GM23248 (cell line): ENCODE results near the gene PAK1.

Experiments used
- EZH2 ChIP-seq: fragments of 200-600 bp; sonication (generic); IDR thresholded peaks from 2 replicates; pipeline ENCODE4 v1.6.1; 2018; ENCODE audit warnings: antibody characterized with exemption, mild to moderate bottlenecking; ENCODE audit not compliant: insufficient read depth, poor library complexity, severe bottlenecking
- EZH2phosphoT487 ChIP-seq: fragments of 200-600 bp; sonication (generic); IDR thresholded peaks from 2 replicates; pipeline ENCODE4 v1.6.1; 2018; ENCODE audit warnings: antibody characterized with exemption, moderate library complexity, mild to moderate bottlenecking, low read depth; ENCODE audit not compliant: insufficient read depth

GRCh38 chr11:77294040-77294439, 179.9 kb downstream of the PAK1 start:
- no peak for TF ChIP-seq EZH2
- no peak for TF ChIP-seq EZH2phosphoT487
